CD8-positive, alpha-beta memory T cell (primary cell): Measurements from ENCODE around the gene NISCH. TPM values are rescaled to one million over a fixed set of nuclear protein-coding genes. Genes with fewer than 3 reads are reported as not detected.
A peak's percentile ranks its signal among the peaks of the same experiment; 100 is the strongest.

Experiments used
- CTCF ChIA-PET: fragments of 350-600 bp; sonication (Branson Sonifier 250); formaldehyde crosslinking; loops from one replicate; lab custom pipeline; 2021; ENCODE audit warnings: antibody characterized with exemption; lab: Charles Lee
- POLR2A ChIA-PET: fragments of 350-600 bp; sonication (Branson Sonifier 250); formaldehyde crosslinking; loops from one replicate; lab custom pipeline; 2021; ENCODE audit warnings: antibody characterized with exemption; lab: Charles Lee
- DNase-seq, 5 donors: peaks; one replicate each; pipeline versions ENCODE4 v3.0.0 to v3.0.0-alpha.2; 2020 to 2022; ENCODE audit warnings: mixed read lengths in 1 of 5
- H3K27ac ChIP-seq: one replicate; pipeline ENCODE4 v1.7.0; 2013; ENCODE audit warnings: low read depth, mild to moderate bottlenecking, low read length, moderate library complexity
- H3K27me3 ChIP-seq: 2 replicates; pipeline ENCODE4 v1.7.0; 2013; ENCODE audit warnings: low read length, mild to moderate bottlenecking; ENCODE audit not compliant: insufficient read depth, poor library complexity, severe bottlenecking
- H3K36me3 ChIP-seq: 2 replicates; pipeline ENCODE4 v1.7.0; 2013; ENCODE audit warnings: mild to moderate bottlenecking, low read length, moderate library complexity; ENCODE audit not compliant: insufficient read depth
- H3K4me1 ChIP-seq: 2 replicates; pipeline ENCODE4 v1.7.0; 2013; ENCODE audit warnings: mild to moderate bottlenecking, low read length, moderate library complexity; ENCODE audit not compliant: insufficient read depth
- H3K4me3 ChIP-seq: 2 replicates; pipeline ENCODE4 v1.7.0; 2013; ENCODE audit warnings: mild to moderate bottlenecking, low read length
- H3K9me3 ChIP-seq: 2 replicates; pipeline ENCODE4 v1.7.0; 2013; ENCODE audit warnings: mild to moderate bottlenecking, low read length
- H3K27ac Mint-ChIP-seq, 8 donors: one replicate each; pipeline ENCODE4 v1.8.0; 2020 to 2021; ENCODE audit warnings: mixed read lengths in 8 of 8, mild to moderate bottlenecking in 6 of 8, inconsistent platforms in 3 of 8, moderate library complexity in 3 of 8
- H3K27me3 Mint-ChIP-seq, 2 donors: one replicate each; pipeline ENCODE4 v1.8.0; 2020 to 2021; ENCODE audit warnings: mixed read lengths in 2 of 2, mild to moderate bottlenecking in 1 of 2, moderate library complexity in 1 of 2
- H3K36me3 Mint-ChIP-seq, 3 donors: one replicate each; pipeline ENCODE4 v1.8.0; 2020 to 2021; ENCODE audit warnings: mixed read lengths in 3 of 3, inconsistent platforms in 1 of 3, mild to moderate bottlenecking in 1 of 3
- H3K4me1 Mint-ChIP-seq, 3 donors: one replicate each; pipeline ENCODE4 v1.8.0; 2020 to 2021; ENCODE audit warnings: mixed read lengths in 3 of 3, inconsistent platforms in 1 of 3, mild to moderate bottlenecking in 1 of 3
- H3K4me3 Mint-ChIP-seq, 7 donors: one replicate each; pipeline ENCODE4 v1.8.0; 2020 to 2021; ENCODE audit warnings: mixed read lengths in 7 of 7, mild to moderate bottlenecking in 6 of 7, moderate library complexity in 4 of 7, inconsistent platforms in 2 of 7
- H3K9me3 Mint-ChIP-seq, 5 donors: one replicate each; pipeline ENCODE4 v1.8.0; 2020 to 2022; ENCODE audit warnings: mixed read lengths in 5 of 5, mild to moderate bottlenecking in 3 of 5, moderate library complexity in 2 of 5, inconsistent platforms in 1 of 5
- polyA plus RNA-seq: library from polyadenylated mRNA; unstranded; fragments of 300-500 nt; fragmentation: Illumina TruSeq; gene quantifications from one replicate; pipeline ENCODE4 v1.2.3, GENCODE V29; 2021
- total RNA-seq, 2 experiments: library from RNA; stranded (reverse); gene quantifications; one replicate each; pipeline ENCODE4 v1.2.3, GENCODE V29; 2021

NISCH gene
- total and polyA plus RNA-seq, 3 experiments from 2014 or later = 31.6 to 66.2 (median 65.7) TPM

DNA sequence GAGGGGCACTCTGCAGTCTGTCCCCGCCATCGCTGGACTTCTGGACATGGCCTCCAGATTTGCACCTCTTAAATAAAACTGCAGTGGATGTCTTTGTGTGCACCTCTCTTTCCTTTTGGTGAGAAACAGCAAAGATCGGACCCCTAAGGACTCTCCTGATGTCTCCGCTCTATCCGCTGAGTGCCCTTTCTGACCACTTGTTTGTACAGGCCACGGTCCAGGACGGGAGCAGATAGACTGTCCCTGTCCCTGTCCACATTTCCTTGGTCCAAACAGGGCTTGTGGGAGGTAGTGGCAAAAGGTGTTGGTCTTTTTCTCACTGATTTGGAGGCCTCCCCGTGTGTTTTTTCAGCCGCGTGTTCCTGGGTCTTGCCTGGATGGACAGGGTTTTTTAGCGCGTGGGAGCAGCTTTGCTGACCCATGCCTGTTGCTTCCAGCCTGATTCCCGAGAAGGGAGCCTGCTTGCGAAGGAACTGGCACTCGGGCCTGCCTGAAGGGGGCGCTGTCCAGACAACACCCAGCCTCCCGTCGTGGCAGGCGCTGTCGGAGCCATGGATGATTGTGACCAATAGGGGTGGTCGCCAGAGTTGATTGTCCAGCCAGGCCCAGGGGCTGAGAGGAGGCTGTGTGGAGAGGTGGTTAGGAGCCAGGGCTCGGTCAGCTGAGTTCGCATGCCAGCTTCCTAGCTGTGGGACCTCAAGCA lies 26.6 kb downstream of the NISCH start:
- Histone ChIP-seq H3K36me3 (peaks cover 35% of the 10 kb centered on the region), H3K27ac (no peak overlapping the region), H3K9me3 (no peaks in the 10 kb centered on the region), H3K4me1 (no peaks in the 10 kb centered on the region), H3K4me3 (no peak overlapping the region), H3K27me3 (no peaks in the 10 kb centered on the region)
- peaks cover 0 to 94% (median 12%) of the 10 kb centered on the region in 3 donors for H3K36me3 Mint-ChIP-seq
- H3K9me3 Mint-ChIP-seq = no peaks in the 10 kb centered on the region
- H3K4me3 Mint-ChIP-seq = no peak overlapping the region
- peak overlapping the region in 2 of 8 donors; percentile 87 for H3K27ac Mint-ChIP-seq
- ChIA-PET CTCF (interaction anchor here (1.0 kb wide), 1 partner anchor 51 kb away, joined by 3 read pairs; no protein-coding TSS in a partner anchor), POLR2A (no interaction called here)
- no peaks in the 10 kb centered on the region for H3K4me1 Mint-ChIP-seq
- DNase-seq = peak in 1 of 5 donors; percentile 7
- H3K27me3 Mint-ChIP-seq = no peaks in the 10 kb centered on the region

DNA sequence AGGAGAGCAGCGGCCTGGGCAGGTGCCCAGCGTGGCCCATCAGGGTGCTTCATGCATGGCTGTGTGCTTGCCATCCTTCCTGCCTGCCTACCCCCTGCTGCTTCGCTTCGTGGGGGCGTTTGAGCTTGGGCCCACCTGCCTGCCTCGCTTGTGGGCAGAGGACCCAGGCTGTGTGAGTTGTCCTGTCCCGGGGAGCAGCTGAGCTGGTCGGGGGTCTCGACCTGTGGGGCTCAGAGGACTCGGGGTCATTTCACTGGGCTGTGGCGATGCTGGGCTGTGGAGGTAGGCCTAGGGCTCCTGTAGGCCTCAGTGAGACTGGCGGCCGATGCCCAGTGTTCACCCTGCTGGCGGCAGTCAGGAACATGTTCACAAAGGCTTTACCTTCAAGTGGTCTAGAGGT lies 27.7 kb downstream of the NISCH start:
- H3K4me3 ChIP-seq = no peak overlapping the region
- DNase-seq = no peak
- POLR2A ChIA-PET = interaction anchor here (0.6 kb wide), 1 partner anchor 14 kb away, joined by 6 read pairs; no protein-coding TSS in a partner anchor
- no peak overlapping the region for H3K27ac ChIP-seq
- no peaks in the 10 kb centered on the region for H3K4me1 ChIP-seq
- CTCF ChIA-PET = interaction anchor here (1.0 kb wide), 1 partner anchor 52 kb away, joined by 3 read pairs; no protein-coding TSS in a partner anchor
- H3K36me3 ChIP-seq = peaks cover 24% of the 10 kb centered on the region
- H3K9me3 ChIP-seq = no peaks in the 10 kb centered on the region
- H3K27me3 ChIP-seq = no peaks in the 10 kb centered on the region
- Mint-ChIP-seq H3K36me3 (peaks cover 0 to 92% (median 10%) of the 10 kb centered on the region in 3 donors), H3K9me3 (no peaks in the 10 kb centered on the region), H3K27me3 (no peaks in the 10 kb centered on the region), H3K4me3 (peak overlapping the region in 1 of 7 donors; percentile 27), H3K27ac (peak overlapping the region in 2 of 8 donors; percentile 26 to 89), H3K4me1 (no peaks in the 10 kb centered on the region)

DNA sequence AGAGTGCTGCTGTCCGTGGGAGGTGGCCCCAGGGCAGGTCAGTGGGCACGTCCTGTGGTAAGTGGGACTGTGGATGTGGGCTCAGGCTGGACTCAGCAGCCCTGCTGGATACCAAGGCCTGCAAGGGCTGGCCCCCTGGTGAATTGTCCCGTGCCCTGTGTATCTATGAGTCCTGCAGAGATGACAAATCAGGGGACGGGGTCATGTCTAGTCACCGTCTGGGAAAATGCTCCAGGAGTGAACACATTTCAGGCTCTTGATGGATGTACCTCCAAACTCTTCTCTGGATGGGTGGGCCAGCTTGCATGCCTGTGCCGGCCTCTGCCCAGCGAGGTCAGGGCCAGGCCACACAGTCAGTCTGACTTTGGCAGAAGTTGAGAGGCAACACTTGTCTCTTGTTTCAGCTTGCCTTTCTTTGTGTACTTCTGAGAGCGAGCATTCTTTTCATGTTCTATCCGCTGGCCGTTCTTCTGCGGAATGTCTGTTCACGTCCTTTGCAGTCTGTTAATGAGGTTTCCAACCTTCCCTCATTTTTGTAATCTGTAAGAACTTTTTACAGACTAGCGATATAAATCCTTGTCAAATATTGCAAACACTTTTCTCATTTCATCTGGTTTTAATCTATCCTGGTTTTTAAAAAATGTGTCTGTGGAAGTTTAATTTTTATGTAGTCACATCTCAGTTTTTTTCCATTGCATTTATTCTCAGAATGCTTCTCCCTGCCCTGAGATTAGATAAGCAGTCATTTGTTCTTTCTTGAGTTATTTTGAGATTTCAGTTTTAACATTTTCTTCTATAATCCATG lies 28.4 kb downstream of the NISCH start:
- Histone ChIP-seq H3K4me1 (no peaks in the 10 kb centered on the region), H3K9me3 (no peaks in the 10 kb centered on the region), H3K27ac (no peak overlapping the region), H3K36me3 (peaks cover 17% of the 10 kb centered on the region), H3K27me3 (no peaks in the 10 kb centered on the region), H3K4me3 (no peak overlapping the region)
- no peaks in the 10 kb centered on the region for H3K27me3 Mint-ChIP-seq
- ChIA-PET CTCF (no interaction called here), POLR2A (no interaction called here)
- H3K36me3 Mint-ChIP-seq = peaks cover 0 to 91% (median 8%) of the 10 kb centered on the region in 3 donors
- H3K27ac Mint-ChIP-seq = peak overlapping the region in 2 of 8 donors; percentile 14 to 26
- no peak overlapping the region for H3K4me3 Mint-ChIP-seq
- H3K4me1 Mint-ChIP-seq = no peaks in the 10 kb centered on the region
- DNase-seq = no peak
- H3K9me3 Mint-ChIP-seq = no peaks in the 10 kb centered on the region

DNA sequence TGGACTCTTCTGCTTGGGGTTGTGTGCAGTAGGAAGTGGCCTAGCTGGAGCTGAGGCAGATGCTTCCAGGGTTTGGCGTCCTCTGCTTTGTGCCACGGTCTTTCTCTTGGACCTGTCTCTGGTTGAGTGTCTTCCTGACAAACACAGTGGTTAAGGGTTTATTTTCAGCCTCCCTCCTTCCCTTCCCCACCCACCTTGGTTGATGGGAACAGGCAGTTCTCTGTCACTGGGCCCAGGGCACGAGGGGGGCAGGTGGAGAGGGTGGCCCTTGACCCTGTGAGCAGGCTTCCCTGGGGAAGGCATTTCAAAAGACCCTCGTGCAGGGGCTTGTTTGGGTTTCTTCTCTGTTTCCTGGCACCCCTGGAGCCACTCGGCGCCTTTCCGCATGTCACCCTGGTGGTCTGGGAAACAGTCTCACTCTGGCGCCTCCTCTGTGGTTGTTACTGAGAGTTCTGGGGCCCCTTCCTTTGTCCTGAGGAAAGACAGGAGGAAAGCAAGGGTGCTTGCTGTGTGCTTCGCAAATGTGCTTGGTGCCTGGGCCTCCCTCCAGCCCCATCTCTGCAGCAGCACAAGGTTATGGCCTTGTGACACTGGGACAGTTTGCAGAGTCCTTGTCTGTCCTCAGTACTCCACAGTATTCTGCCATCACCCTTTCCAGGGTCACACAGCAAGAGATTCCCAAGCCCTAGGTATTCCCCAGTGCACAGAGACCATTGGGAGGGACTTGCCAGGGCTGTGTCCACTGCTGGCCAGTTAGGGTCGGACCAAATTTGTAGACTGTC lies 29.5 kb downstream of the NISCH start:
- no peak overlapping the region for H3K4me3 Mint-ChIP-seq
- CTCF ChIA-PET = no interaction called here
- Histone ChIP-seq H3K27ac (no peak overlapping the region), H3K9me3 (no peaks in the 10 kb centered on the region), H3K36me3 (peaks cover 13% of the 10 kb centered on the region), H3K4me1 (no peaks in the 10 kb centered on the region), H3K4me3 (no peak overlapping the region), H3K27me3 (no peaks in the 10 kb centered on the region)
- peaks cover 0 to 91% (median 8%) of the 10 kb centered on the region in 3 donors for H3K36me3 Mint-ChIP-seq
- DNase-seq = no peak
- H3K27me3 Mint-ChIP-seq = no peaks in the 10 kb centered on the region
- POLR2A ChIA-PET = no interaction called here
- H3K27ac Mint-ChIP-seq = peak overlapping the region in 3 of 8 donors; percentile 47 to 94 (median 54)
- no peaks in the 10 kb centered on the region for H3K4me1 Mint-ChIP-seq
- H3K9me3 Mint-ChIP-seq = no peaks in the 10 kb centered on the region

DNA sequence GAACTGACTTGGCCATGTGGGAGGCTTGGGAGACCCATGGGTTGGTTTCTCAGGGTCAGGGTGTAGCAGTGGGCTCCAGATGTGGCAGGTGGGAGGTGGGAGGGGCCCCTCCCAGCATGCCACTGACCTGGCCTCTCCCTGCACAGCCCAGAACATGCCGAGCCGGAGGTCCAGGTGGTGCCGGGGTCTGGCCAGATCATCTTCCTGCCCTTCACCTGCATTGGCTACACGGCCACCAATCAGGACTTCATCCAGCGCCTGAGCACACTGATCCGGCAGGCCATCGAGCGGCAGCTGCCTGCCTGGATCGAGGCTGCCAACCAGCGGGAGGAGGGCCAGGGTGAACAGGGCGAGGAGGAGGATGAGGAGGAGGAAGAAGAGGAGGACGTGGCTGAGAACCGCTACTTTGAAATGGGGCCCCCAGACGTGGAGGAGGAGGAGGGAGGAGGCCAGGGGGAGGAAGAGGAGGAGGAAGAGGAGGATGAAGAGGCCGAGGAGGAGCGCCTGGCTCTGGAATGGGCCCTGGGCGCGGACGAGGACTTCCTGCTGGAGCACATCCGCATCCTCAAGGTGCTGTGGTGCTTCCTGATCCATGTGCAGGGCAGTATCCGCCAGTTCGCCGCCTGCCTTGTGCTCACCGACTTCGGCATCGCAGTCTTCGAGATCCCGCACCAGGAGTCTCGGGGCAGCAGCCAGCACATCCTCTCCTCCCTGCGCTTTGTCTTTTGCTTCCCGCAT lies 31.8 kb downstream of the NISCH start:
- Mint-ChIP-seq H3K9me3 (no peaks in the 10 kb centered on the region), H3K36me3 (peaks cover 0 to 91% (median 8%) of the 10 kb centered on the region in 3 donors), H3K27me3 (no peaks in the 10 kb centered on the region), H3K4me3 (no peak overlapping the region), H3K27ac (no peak overlapping the region), H3K4me1 (no peaks in the 10 kb centered on the region)
- H3K27me3 ChIP-seq = no peaks in the 10 kb centered on the region
- H3K4me1 ChIP-seq = no peaks in the 10 kb centered on the region
- H3K4me3 ChIP-seq = no peak overlapping the region
- DNase-seq = no peak
- CTCF ChIA-PET = no interaction called here
- no peaks in the 10 kb centered on the region for H3K9me3 ChIP-seq
- H3K27ac ChIP-seq = no peak overlapping the region
- POLR2A ChIA-PET = no interaction called here
- peaks cover 20% of the 10 kb centered on the region for H3K36me3 ChIP-seq

DNA sequence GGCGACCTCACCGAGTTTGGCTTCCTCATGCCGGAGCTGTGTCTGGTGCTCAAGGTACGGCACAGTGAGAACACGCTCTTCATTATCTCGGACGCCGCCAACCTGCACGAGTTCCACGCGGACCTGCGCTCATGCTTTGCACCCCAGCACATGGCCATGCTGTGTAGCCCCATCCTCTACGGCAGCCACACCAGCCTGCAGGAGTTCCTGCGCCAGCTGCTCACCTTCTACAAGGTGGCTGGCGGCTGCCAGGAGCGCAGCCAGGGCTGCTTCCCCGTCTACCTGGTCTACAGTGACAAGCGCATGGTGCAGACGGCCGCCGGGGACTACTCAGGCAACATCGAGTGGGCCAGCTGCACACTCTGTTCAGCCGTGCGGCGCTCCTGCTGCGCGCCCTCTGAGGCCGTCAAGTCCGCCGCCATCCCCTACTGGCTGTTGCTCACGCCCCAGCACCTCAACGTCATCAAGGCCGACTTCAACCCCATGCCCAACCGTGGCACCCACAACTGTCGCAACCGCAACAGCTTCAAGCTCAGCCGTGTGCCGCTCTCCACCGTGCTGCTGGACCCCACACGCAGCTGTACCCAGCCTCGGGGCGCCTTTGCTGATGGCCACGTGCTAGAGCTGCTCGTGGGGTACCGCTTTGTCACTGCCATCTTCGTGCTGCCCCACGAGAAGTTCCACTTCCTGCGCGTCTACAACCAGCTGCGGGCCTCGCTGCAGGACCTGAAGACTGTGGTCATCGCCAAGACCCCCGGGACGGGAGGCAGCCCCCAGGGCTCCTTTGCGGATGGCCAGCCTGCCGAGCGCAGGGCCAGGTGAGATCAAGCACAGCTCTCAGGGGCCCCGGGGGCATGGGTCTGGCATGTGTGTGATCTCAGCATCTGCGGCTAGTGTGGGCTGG lies 32.6 kb downstream of the NISCH start:
- ChIA-PET POLR2A (no interaction called here), CTCF (no interaction called here)
- peak overlapping the region in 1 of 8 donors; percentile 27 for H3K27ac Mint-ChIP-seq
- H3K36me3 ChIP-seq = peaks cover 14% of the 10 kb centered on the region
- no peaks in the 10 kb centered on the region for H3K4me1 Mint-ChIP-seq
- H3K9me3 ChIP-seq = no peaks in the 10 kb centered on the region
- no peaks in the 10 kb centered on the region for H3K27me3 ChIP-seq
- no peak overlapping the region for H3K4me3 ChIP-seq
- H3K4me3 Mint-ChIP-seq = no peak overlapping the region
- no peaks in the 10 kb centered on the region for H3K9me3 Mint-ChIP-seq
- no peak overlapping the region for H3K27ac ChIP-seq
- no peaks in the 10 kb centered on the region for H3K27me3 Mint-ChIP-seq
- H3K36me3 Mint-ChIP-seq = peaks cover 0 to 92% (median 10%) of the 10 kb centered on the region in 3 donors
- no peak for DNase-seq
- no peaks in the 10 kb centered on the region for H3K4me1 ChIP-seq

DNA sequence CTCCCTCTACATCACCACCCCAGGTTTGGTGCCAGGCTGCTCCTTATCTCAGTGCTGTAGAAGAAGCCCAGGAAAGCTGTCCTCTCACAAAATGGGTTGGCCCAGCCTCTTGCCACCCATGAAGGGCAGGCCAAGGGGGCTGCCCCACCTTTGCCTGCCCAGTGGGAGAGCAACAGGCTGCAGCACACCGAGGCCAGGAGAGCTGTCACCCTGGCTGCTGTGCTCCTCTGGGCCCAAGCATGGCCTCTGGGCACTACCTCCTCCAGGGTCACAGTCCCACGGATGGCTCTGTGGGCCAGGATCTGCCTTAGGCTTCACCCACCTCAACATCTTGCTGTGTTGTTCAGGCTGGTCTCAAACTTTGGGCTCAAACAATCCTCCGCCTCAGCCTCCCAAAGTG lies 33.3 kb downstream of the NISCH start:
- ChIA-PET CTCF (no interaction called here), POLR2A (no interaction called here)
- Mint-ChIP-seq H3K27ac (no peak overlapping the region), H3K9me3 (no peaks in the 10 kb centered on the region), H3K4me1 (no peaks in the 10 kb centered on the region), H3K27me3 (no peaks in the 10 kb centered on the region), H3K36me3 (peaks cover 0 to 86% (median 9%) of the 10 kb centered on the region in 3 donors), H3K4me3 (no peak overlapping the region)
- Histone ChIP-seq H3K4me1 (no peaks in the 10 kb centered on the region), H3K27ac (no peak overlapping the region), H3K27me3 (no peaks in the 10 kb centered on the region), H3K9me3 (no peaks in the 10 kb centered on the region), H3K36me3 (peaks cover 14% of the 10 kb centered on the region), H3K4me3 (no peak overlapping the region)
- DNase-seq = no peak
